OCI-LY1 (cell line): ENCODE results near the gene DOCK4.

Experiments used
- CTCF ChIP-seq: fragments of 200-600 bp; sonication (generic), shearing (Covaris generic); IDR thresholded peaks from 2 replicates; pipeline ENCODE4 v1.5.1; 2017; ENCODE audit warnings: mild to moderate bottlenecking, antibody characterized with exemption, low read length, moderate library complexity, mixed read lengths
- EZH2 ChIP-seq: fragments of 200-600 bp; sonication (generic), shearing (Covaris generic); IDR thresholded peaks from 2 replicates; pipeline ENCODE4 v1.8.0; 2017; ENCODE audit warnings: borderline replicate concordance, mixed run types, mild to moderate bottlenecking, antibody characterized with exemption, low read length, moderate library complexity, mixed read lengths

GRCh38 chr7:111918461-111918860 is 287.7 kb downstream of the DOCK4 start:
- TF ChIP-seq CTCF (no peak), EZH2 (no peak)
